Calu3 (cell line): Measurements from ENCODE around the gene HIVEP2. TPM values are rescaled to one million over a fixed set of nuclear protein-coding genes. Genes with fewer than 3 reads are reported as not detected.

ENCODE experiments used
- BruUV-seq: library from RNA; stranded (reverse); fragments of 400-500 nt; replicated peaks from 2 replicates; lab custom pipeline; 2021; lab: Mats Ljungman, UMichigan
- CTCF ChIA-PET: fragments of 300-600 bp; sonication (Branson Sonifier 250); formaldehyde crosslinking; loops from one replicate; lab custom pipeline; 2022; ENCODE audit warnings: antibody characterized with exemption; lab: Charles Lee
- DNase-seq: peaks from one replicate; pipeline ENCODE4 v3.0.0; 2022
- H3K27ac Mint-ChIP-seq: one replicate; pipeline ENCODE4 v1.8.0; 2022; ENCODE audit warnings: mixed read lengths; ENCODE audit not compliant: unreplicated experiment
- H3K27me3 Mint-ChIP-seq: one replicate; pipeline ENCODE4 v1.8.0; 2022; ENCODE audit warnings: mixed read lengths; ENCODE audit not compliant: unreplicated experiment
- H3K36me3 Mint-ChIP-seq: one replicate; pipeline ENCODE4 v1.8.0; 2022; ENCODE audit warnings: mild to moderate bottlenecking, moderate library complexity, mixed read lengths; ENCODE audit not compliant: insufficient read depth, unreplicated experiment
- H3K4me1 Mint-ChIP-seq: one replicate; pipeline ENCODE4 v1.8.0; 2022; ENCODE audit warnings: mild to moderate bottlenecking, low read depth, mixed read lengths; ENCODE audit not compliant: unreplicated experiment
- H3K4me3 Mint-ChIP-seq: one replicate; pipeline ENCODE4 v1.8.0; 2022; ENCODE audit warnings: mild to moderate bottlenecking, low read depth, moderate library complexity, mixed read lengths; ENCODE audit not compliant: unreplicated experiment
- H3K9me3 Mint-ChIP-seq: one replicate; pipeline ENCODE4 v1.8.0; 2022; ENCODE audit warnings: low read depth, mixed read lengths; ENCODE audit not compliant: unreplicated experiment
- intact Hi-C: fragments of 100-400 bp; cut with micrococcal nuclease; formaldehyde crosslinking; loops from one replicate; pipeline ENCODE4 v1.10.0; 2022; ENCODE audit not compliant: unreplicated experiment
- total RNA-seq: library from RNA; stranded (reverse); gene quantifications from 2 replicates; pipeline ENCODE4 v1.2.3, GENCODE V29; 2022
- TF ChIP-seq, protein P1 (sequence below): fragments of 200-600 bp; IDR thresholded peaks from one replicate; pipeline ENCODE4 v1.8.0; 2022; ENCODE audit warnings: antibody characterized with exemption; ENCODE audit not compliant: unreplicated experiment

The HIVEP2 gene
- total RNA-seq, 1 experiment from 2014 or later, result 18.4 TPM

DNA sequence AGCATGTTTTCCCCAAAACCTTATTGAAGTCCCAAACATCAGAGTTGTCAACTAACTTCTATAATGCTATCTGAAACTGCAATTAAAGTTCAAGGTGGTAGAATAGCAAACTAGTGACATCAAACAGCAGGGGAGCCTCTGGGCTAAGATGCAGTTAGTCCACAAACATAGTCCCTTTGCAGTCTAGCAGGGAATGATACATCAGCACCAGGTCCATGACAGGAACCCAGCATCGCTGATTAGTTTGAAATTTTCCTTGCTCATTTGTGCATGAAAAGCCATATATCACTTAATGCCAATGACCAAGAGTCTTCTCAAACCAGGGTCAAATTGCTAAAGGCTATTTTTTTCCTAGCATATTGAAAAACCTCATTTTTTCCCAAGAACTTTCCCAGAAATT is 145.3 kb downstream of the HIVEP2 start:
- CTCF ChIA-PET, result no interaction called here
- Mint-ChIP-seq H3K27me3 (no peaks in the 10 kb centered on the region), H3K9me3 (no peaks in the 10 kb centered on the region), H3K4me1 (peaks cover 12% of the 10 kb centered on the region), H3K27ac (no peak overlapping the region), H3K4me3 (no peak overlapping the region), H3K36me3 (no peaks in the 10 kb centered on the region)
- no peak for DNase-seq
- BruUV-seq, result no TSS peak
- intact Hi-C loops, result no loop called here
- TF ChIP-seq, protein P1, sequence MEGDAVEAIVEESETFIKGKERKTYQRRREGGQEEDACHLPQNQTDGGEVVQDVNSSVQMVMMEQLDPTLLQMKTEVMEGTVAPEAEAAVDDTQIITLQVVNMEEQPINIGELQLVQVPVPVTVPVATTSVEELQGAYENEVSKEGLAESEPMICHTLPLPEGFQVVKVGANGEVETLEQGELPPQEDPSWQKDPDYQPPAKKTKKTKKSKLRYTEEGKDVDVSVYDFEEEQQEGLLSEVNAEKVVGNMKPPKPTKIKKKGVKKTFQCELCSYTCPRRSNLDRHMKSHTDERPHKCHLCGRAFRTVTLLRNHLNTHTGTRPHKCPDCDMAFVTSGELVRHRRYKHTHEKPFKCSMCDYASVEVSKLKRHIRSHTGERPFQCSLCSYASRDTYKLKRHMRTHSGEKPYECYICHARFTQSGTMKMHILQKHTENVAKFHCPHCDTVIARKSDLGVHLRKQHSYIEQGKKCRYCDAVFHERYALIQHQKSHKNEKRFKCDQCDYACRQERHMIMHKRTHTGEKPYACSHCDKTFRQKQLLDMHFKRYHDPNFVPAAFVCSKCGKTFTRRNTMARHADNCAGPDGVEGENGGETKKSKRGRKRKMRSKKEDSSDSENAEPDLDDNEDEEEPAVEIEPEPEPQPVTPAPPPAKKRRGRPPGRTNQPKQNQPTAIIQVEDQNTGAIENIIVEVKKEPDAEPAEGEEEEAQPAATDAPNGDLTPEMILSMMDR, result no peak

- DNase-seq, result no peak
- H3K27me3 Mint-ChIP-seq, result no peaks in the 10 kb centered on the region
Measured at GRCh38 chr6:142797159-142797558, 147.8 kb downstream of the HIVEP2 start.

GRCh38 chr6:142796571-142796970 is 148.4 kb downstream of the HIVEP2 start:
- Mint-ChIP-seq H3K27ac (no peak overlapping the region), H3K4me3 (no peak overlapping the region), H3K36me3 (no peaks in the 10 kb centered on the region), H3K9me3 (no peaks in the 10 kb centered on the region), H3K4me1 (peaks cover 11% of the 10 kb centered on the region), H3K27me3 (no peaks in the 10 kb centered on the region)
- DNase-seq, result no peak
- CTCF ChIA-PET, result interaction anchor here (0.8 kb wide), 1 partner anchor 29 kb away, joined by 3 read pairs; no protein-coding TSS in a partner anchor
- intact Hi-C loops, result no loop called here
- no TSS peak for BruUV-seq
- TF ChIP-seq, protein P1, result no peak

More at GRCh38 chr6:142797159-142797558, 147.8 kb downstream of the HIVEP2 start:
- no peaks in the 10 kb centered on the region for H3K9me3 Mint-ChIP-seq
- H3K4me3 Mint-ChIP-seq, result no peak overlapping the region
- CTCF ChIA-PET, result no interaction called here
- H3K4me1 Mint-ChIP-seq, result peaks cover 17% of the 10 kb centered on the region
- no peaks in the 10 kb centered on the region for H3K36me3 Mint-ChIP-seq
- no TSS peak for BruUV-seq
- intact Hi-C loops, result no loop called here
- TF ChIP-seq, protein P1, result no peak
- no peak overlapping the region for H3K27ac Mint-ChIP-seq

- Mint-ChIP-seq H3K9me3 (no peaks in the 10 kb centered on the region), H3K36me3 (no peaks in the 10 kb centered on the region), H3K27ac (no peak overlapping the region), H3K4me1 (peaks cover 12% of the 10 kb centered on the region), H3K4me3 (no peak overlapping the region), H3K27me3 (no peaks in the 10 kb centered on the region)
- CTCF ChIA-PET, result interaction anchor here (0.8 kb wide), 1 partner anchor 30 kb away, joined by 3 read pairs; no protein-coding TSS in a partner anchor
- DNase-seq, result no peak
- TF ChIP-seq, protein P1, result no peak
- BruUV-seq, result no TSS peak
- intact Hi-C loops, result no loop called here
Measured at GRCh38 chr6:142796024-142796423, 149.0 kb downstream of the HIVEP2 start.
